ES-I3 (cell line): ENCODE measurements around the gene MYLK4.

Experiments
- H3K36me3 ChIP-seq: 2 replicates; pipeline ENCODE4 v1.6.1; 2013; ENCODE audit warnings: mild to moderate bottlenecking, low read length, control low read depth, moderate library complexity; ENCODE audit not compliant: insufficient read depth
- H3K4me1 ChIP-seq: 2 replicates; pipeline ENCODE4 v1.6.1; 2013; ENCODE audit warnings: mild to moderate bottlenecking, control low read depth, low read length; ENCODE audit not compliant: insufficient read depth
- H3K9ac ChIP-seq: 2 replicates; pipeline ENCODE4 v1.6.1; 2013; ENCODE audit warnings: low read depth, mild to moderate bottlenecking, low read length, moderate library complexity
- H3K9me3 ChIP-seq: 2 replicates; pipeline ENCODE4 v1.6.1; 2013; ENCODE audit warnings: mild to moderate bottlenecking, low read length, moderate library complexity; ENCODE audit not compliant: control insufficient read depth, insufficient read depth

Gene MYLK4

DNA sequence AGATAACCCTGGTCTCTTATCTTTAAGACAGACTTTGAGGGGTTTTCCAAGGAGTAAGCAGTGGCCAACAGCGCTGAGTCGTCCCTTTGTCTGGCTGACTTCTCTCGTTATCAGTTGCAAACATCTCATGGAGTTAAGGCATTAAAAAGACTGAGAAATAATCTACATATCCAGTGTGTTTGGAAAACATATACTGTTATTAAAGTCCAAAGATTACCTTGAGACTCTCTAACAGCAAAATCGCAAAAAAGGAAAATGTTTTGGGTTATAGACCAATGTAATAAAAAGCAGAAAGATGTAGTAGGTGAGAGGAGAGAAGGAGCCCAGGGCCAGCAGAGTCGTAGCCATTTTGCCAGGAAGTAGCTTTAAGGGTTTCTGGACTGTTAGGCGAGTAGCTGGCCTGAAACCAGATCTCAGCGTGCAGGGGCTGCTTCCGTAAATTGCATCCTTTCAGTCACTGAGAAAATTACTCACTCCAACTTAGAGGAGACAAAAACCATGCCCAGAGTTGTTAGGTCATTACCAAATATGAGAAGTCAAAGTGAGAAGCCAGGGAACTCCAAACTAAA is 24.6 kb downstream of the MYLK4 start:
- Histone ChIP-seq H3K9ac (no peak overlapping the region), H3K36me3 (no peaks in the 10 kb centered on the region), H3K4me1 (peaks cover 7% of the 10 kb centered on the region), H3K9me3 (peaks cover 10% of the 10 kb centered on the region; the same call in 1 of the 2 replicates)

DNA sequence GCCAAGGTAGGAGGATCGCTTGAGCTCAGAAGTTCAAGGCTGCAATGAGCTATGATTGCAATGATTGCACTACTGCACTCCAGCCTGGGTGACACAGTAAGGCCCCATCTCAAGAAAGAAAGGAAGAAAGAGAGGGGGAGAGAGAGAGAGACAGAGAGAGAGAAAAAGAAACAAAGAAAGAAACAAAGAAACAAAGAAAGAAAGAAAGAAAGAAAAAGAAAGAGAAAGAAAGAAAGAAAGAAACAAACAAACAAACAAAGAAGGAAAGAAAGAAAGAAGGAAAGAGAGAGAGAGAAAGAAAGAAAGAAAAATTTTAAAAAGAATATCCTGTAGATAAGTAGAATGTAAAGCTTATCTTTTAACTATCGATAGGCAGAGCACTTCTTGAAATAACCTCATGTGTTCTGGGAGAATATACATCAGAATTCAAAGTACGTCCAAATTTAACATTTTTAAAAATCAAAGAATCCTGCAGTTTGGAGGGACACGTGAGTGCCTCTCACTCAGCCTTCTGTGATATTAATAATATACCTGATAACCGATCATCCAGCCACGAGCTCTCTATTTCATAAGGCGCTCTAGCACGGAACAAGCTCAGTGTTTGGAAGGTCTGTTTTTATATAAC is 25.2 kb downstream of the MYLK4 start:
- Histone ChIP-seq H3K36me3 (no peaks in the 10 kb centered on the region), H3K9me3 (peaks cover 10% of the 10 kb centered on the region; the same call in 1 of the 2 replicates), H3K4me1 (0 out of 2 replicates have a peak, but pooled peaks cover 3% of the 10 kb centered on the region), H3K9ac (no peak overlapping the region)

DNA sequence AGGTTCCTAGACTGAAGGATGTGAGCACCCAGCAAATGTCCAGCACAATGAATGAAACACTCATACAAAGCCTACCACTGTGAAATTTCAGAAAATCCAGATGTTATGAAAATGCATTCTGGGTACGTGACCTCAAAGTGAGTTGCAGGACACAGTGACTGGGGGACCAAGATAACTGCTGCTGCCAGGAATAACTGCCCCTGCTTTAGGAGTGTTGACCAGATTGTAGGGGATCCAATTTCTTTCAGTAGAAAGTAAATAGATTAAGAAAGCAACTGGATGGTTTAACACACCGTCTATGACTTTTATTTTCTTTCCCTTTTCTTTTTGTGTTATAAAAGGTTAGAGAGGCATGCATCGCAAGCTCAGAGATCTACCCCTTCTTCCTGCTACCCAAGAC is 29.5 kb downstream of the MYLK4 start:
- no peak overlapping the region for H3K9ac ChIP-seq
- H3K9me3 ChIP-seq, result peaks cover 10% of the 10 kb centered on the region; the same call in 1 of the 2 replicates
- no peaks in the 10 kb centered on the region for H3K36me3 ChIP-seq
- H3K4me1 ChIP-seq, result 0 out of 2 replicates have a peak, but pooled peaks cover 3% of the 10 kb centered on the region

DNA sequence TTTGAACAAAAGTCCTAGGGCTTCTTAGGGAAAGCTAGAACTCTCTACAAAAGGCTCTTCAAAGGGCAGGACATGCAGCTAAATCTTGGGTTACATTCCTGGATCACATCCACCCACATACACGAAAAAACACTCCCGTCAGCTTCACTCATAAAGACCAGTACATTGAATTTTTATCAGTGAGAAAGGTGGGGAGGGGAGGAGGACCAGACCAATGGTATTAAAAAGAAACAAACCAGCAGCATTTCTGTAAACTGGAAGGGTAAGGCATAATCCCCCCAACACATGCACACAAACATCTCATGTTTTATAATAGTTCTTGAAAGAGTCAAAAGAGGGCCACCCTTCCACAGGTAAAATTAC is 31.6 kb downstream of the MYLK4 start:
- Histone ChIP-seq H3K36me3 (no peaks in the 10 kb centered on the region), H3K9me3 (peaks cover 12% of the 10 kb centered on the region), H3K9ac (no peak overlapping the region), H3K4me1 (peaks cover 4% of the 10 kb centered on the region; the same call in 1 of the 2 replicates)

DNA sequence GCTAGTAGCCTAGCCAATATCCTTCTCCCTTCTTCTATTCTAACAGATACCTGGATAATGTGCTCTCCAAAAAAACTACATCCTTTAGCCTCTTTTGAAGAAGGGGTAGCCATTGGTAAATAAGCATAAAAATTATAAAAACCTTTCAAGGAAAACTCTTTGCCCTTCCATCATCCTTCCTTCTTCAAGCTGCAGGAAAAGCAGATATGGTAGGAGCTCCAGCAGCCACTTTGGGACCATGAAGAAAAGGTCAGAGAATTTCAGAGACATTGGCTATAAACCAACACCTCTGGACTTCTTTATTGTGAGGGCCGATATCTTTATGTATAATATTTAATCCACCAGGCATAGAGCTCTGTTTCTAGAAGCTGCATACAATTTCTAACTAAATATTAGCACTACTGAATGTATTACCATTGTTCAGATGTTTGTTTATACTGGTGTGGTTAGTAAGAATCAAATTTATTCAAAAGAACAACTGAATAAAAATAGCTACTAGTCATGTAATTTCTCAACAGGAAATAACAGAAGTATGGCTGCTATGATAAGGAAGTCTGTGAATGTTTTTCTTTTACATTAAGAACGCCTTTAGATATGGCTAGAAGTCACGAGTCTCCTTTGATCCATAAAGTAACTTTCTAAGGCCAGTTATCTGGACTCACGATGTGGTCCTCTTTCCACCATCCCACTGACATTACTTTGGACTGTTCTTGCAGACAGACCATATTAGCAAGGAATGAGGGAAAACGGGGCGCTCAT is 32.2 kb downstream of the MYLK4 start:
- no peak overlapping the region for H3K9ac ChIP-seq
- peaks cover 11% of the 10 kb centered on the region for H3K9me3 ChIP-seq
- H3K4me1 ChIP-seq, result peaks cover 10% of the 10 kb centered on the region
- no peaks in the 10 kb centered on the region for H3K36me3 ChIP-seq

DNA sequence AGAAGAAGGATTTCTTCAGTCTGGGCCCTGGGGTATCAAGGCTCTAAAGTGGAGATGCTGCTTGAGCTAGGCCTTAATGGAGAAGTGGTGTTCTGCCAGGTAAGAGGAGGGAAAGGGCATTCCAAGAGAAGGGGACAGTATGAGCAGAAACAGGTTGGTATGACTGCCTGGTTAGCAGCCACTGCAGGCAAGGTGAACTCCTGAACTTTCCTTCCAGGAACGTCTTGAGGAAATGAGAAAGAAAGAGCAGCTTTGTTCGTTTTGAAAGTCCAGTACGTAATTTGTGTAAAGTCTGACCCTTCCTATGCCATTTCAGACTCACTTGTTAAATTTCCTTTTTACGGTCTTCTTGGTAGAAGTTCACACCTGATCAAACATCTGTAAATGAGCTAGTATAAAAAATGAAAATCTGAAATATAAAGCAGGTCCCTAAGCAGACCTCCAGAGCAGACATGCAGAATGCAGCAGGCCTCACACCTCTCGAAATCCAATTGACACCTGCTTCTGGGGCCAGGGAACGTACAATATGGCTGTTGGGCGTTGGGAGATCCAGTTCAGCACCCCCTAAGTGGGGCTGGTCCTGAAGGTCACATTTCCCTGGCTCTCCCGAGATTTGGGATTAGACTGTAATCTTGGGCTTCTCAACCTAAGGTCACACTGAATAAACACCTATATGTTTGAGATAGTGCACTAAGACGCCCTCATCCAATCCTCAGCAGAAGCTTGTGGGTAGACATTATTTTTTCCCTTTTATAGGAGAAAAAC is 33.6 kb downstream of the MYLK4 start:
- peaks cover 12% of the 10 kb centered on the region for H3K4me1 ChIP-seq
- H3K9ac ChIP-seq, result no peak overlapping the region
- peaks cover 4% of the 10 kb centered on the region for H3K9me3 ChIP-seq
- H3K36me3 ChIP-seq, result no peaks in the 10 kb centered on the region

DNA sequence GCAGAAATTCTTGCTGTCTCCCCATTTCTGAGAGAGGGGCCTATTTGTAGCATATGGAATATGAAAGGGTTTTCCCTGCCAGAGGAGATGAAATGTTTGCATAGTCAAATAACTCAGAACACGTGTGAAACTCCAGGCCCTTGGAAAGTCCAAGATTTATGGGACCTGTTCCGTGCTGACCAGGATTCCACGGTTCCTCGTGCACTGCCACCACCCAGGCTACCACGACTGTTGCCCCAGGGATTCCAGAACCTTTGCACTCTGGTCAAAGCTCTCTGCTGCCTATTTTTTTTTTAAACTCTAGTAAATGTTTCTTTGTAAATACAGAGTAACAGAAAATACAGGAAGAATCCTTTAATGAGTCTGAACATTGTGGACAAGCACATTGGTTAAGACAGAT is 35.0 kb downstream of the MYLK4 start:
- no peaks in the 10 kb centered on the region for H3K36me3 ChIP-seq
- no peak overlapping the region for H3K9ac ChIP-seq
- peaks cover 9% of the 10 kb centered on the region for H3K9me3 ChIP-seq
- peaks cover 12% of the 10 kb centered on the region for H3K4me1 ChIP-seq

DNA sequence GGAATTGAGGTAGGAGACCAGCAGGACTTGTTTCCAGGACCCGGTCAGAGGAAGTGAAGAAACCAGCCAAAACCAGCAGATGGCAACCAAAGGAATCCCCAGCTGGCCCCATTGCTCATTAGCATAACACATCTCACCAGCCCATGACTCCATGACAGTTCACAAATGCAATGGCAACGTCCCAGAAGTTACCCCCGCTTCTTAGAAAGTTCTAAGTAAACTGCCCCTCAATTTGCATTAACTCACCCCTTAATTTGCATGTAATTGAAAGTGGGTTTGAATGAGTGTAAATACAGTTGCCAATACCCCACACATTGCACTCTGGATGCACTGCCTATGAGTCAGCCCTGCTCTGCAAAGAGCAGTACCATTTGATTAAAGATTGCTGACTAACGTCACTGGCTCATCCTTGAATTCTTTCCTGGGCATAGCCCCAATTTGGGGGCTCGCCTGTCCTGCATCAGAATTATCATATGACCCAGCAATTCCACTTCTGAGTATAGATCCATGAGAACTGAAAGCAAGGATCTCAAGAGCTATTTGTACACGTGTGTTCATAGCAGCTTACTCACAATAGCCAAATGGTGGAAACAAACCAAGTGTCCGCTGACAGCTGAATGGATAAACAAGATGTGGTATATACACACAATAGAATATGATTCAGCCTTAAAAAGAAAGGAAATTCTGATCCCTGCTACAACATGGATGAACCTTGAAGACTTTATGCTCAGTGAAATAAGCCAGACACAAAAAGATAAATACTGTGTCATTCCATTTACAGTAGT is 36.4 kb downstream of the MYLK4 start:
- no peak overlapping the region for H3K9ac ChIP-seq
- peaks cover 18% of the 10 kb centered on the region for H3K9me3 ChIP-seq
- peaks cover 12% of the 10 kb centered on the region for H3K4me1 ChIP-seq
- no peaks in the 10 kb centered on the region for H3K36me3 ChIP-seq

DNA sequence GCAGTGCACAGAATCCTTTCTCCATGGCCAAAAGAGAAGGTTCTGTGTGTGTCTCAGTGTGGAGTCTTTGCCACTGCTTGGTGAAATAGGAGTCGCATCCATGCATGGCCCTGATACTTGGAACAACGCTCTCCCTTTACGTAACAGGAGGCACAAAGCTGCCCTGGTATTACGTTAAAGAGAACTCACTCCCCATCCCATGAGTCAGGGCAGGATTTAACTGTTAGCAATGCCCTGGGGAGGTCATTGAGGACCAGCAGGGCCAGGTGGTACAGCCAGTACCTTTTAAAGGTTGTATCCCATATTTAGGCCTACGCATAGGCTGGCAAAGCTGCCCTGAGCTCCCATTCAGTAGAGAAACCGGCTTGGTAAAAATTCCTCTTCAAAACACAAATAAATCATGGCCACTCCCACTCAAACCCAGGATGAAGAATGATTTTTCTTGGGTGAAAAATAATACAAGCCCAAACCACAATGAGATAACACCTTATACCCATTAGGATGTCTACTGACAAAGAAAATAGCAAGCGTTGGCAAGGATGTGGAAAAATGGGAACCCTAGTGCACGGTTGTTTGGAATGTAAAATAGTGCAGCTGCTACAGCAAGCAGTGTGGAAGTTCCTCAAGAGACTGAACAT is 37.1 kb downstream of the MYLK4 start:
- Histone ChIP-seq H3K4me1 (peaks cover 12% of the 10 kb centered on the region), H3K9me3 (peaks cover 18% of the 10 kb centered on the region), H3K36me3 (no peaks in the 10 kb centered on the region), H3K9ac (no peak overlapping the region)

DNA sequence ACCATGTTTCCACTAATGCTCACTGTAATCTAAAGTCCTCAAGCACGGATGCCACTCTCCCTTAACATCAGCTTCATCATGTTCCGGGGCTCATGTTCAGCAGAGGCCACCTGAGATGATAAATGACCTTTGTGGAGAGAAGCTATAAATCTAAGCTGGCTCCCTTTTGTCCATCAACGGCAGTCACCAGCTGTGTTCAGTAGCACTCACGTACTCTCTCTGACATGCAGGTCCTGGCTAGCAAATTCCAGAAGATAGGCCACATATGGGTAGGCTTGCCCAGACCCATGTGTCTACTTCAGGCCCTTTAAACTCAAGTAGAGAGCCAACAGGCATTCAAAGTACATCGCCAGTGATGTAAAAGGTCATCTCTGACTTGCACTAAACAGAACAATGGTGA is 38.6 kb downstream of the MYLK4 start:
- H3K9ac ChIP-seq, result no peak overlapping the region
- peaks cover 18% of the 10 kb centered on the region for H3K9me3 ChIP-seq
- peaks cover 12% of the 10 kb centered on the region for H3K4me1 ChIP-seq
- H3K36me3 ChIP-seq, result no peaks in the 10 kb centered on the region

DNA sequence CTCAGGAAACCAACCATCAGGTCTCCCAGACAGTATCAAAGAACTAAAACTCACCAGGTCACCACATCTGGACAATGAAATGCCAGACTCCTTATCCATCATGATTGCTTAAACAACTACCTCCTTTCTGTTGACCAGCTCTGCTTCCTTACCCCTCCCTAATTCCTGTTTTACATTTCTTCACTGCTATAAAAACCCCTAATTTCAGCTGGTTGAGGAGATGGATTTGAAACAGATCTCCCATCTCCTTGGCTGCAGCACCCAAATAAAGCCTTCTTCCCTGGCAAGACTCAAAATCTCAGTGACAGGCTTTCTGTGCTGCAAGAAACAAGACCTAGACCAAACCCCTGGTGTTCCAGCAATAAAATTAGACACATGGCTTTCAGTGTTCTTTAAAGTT is 40.3 kb downstream of the MYLK4 start:
- no peak overlapping the region for H3K9ac ChIP-seq
- peaks cover 21% of the 10 kb centered on the region for H3K4me1 ChIP-seq
- H3K36me3 ChIP-seq, result no peaks in the 10 kb centered on the region
- peaks cover 18% of the 10 kb centered on the region for H3K9me3 ChIP-seq

DNA sequence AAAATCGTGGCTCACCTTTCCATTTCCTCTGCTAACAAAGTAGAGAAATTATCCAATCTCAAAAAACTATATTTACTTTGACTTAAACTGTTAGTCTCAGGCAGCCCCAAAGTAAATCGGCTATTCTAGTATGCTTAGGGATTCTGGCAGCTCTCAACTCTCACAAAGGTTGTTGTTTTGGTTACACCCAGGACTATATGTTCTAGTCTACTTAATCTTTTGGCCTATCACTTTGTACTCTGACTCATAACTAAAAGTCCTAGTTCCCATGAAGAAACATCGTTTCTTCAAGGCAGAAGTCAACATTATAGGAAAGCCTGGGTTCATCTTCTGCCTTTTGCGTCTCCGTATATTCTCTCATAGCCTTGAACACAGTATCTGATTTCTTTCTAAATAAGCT is 42.3 kb downstream of the MYLK4 start:
- Histone ChIP-seq H3K9ac (no peak overlapping the region), H3K4me1 (peaks cover 17% of the 10 kb centered on the region; the same call in 1 of the 2 replicates), H3K9me3 (peaks cover 16% of the 10 kb centered on the region), H3K36me3 (no peaks in the 10 kb centered on the region)

DNA sequence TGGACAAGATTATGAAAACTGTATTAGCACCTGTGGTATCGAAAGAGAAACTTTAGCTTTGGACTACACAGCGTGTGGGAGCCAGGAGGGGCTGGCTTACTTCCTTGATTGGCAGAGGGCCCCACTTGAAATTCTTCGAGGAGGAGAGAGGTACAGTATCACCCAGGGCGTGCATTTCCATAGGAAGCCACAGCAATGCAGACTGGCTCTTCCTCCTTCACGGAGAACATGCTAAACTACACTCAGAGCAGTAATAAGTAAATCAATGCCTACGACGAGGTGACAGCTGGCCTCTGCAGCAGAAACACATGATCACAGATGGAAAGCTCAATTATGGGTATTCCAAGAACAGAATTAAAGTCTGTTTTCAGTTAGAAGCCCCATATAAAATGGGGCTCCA is 44.2 kb downstream of the MYLK4 start:
- Histone ChIP-seq H3K9ac (no peak overlapping the region), H3K36me3 (no peaks in the 10 kb centered on the region), H3K4me1 (peaks cover 16% of the 10 kb centered on the region; the same call in 1 of the 2 replicates), H3K9me3 (peaks cover 14% of the 10 kb centered on the region)
